Hindlimb muscle (tissue), 1 donor: ENCODE data around the gene HSD17B1. TPM values are rescaled to one million over a fixed set of nuclear protein-coding genes. Genes with fewer than 3 reads are reported as not detected.
"Not testable (repeated sequence)": the region's sequence is repeated elsewhere in the genome, so short reads cannot be mapped to it uniquely, and the experiment has no call there.

Experiments used
- DNase-seq: peaks from one replicate; pipeline ENCODE4 v3.0.0-alpha.2; 2013
- polyA plus RNA-seq: library from polyadenylated mRNA; unstranded; fragments of 120-200 nt; gene quantifications from one replicate; pipeline ENCODE4 v1.2.1, GENCODE V29; 2013; ENCODE audit not compliant: insufficient read length

Gene HSD17B1
- polyA plus RNA-seq, 1 donor, result 3.3 TPM

DNA sequence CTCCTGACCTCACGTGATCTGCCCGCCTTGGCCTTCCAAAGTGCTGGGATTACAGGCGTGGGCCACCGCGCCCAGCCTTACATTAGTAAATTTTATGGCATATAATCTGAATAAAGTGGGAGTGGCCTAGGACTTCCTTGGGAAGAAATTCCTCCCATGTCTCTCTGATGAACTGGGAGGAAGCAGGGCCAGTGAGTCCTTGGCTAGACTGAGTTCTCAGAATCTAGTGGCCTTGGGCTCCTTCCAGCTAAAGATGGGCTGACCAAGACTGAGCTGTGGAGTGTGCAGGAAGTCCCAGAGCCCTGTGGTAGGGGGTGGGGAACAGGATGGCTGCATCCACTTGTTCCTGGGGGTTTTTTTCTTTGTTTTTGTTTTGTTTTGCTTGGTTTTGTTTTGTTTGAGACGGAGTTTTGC, 26.7 kb upstream of the HSD17B1 start:
- DNase-seq, result no peak

DNA sequence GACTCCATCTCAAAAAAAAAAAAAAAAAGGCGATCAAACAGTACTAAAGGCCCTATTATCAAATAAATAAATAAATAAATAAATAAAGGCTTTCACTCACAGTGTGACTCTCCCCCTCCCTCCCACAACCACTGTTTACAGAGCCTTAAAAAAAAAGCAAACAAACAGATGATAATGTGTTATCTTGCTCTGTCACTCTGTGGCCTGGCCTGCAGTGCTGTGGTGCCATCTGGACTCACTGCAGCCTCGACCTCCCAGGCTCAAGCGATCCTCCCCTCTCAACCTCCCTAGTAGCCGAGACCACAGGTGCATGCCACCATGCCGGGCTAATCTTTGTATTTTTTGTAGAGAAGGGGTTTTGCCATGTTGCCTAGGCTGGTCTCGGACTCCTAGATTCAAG, 24.8 kb upstream of the HSD17B1 start:
- DNase-seq, result no peak

DNA sequence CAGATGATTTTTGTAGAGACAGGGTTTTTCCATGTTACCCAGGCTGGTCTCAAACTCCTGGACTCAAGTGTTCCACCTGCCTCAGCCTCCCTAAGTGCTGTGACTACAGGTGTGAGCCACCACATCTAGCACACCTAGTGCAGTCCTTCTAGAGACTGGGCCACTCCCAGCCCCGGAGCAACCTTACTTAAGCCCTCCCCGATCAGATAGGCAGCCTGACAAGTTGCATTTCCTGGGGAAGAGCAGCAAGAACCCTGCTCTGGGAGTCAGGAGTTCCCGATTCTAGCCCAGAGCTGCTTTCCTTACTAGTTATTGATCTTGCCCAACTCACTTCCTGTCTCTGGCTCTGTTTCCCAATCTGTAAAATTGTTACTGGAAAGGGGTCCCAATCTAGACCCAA, 23.7 kb upstream of the HSD17B1 start:
- DNase-seq, result no peak

DNA sequence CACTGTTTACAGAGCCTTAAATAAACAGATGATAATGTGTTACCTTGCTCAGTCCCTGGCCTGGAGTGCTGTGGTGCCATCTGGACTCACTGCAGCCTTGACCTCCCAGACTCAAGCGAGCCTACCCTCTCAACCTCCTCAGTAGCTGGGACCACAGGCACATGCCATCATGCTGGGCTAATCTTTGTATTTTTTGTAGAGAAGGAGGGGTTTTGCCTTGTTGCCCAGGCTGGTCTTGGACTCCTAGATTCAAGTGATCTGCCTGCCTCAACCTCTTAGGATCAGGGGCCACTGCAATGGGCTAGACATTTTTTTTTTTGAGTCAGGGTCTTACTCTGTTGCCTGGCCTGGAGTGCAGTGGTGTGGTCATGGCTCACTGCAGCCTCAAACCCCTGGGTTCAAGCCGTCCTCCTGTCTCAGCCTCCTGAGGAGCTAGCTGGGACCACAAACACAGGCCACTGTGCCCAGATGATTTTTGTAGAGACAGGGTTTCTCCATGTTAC, 21.7 kb upstream of the HSD17B1 start:
- no peak for DNase-seq

DNA sequence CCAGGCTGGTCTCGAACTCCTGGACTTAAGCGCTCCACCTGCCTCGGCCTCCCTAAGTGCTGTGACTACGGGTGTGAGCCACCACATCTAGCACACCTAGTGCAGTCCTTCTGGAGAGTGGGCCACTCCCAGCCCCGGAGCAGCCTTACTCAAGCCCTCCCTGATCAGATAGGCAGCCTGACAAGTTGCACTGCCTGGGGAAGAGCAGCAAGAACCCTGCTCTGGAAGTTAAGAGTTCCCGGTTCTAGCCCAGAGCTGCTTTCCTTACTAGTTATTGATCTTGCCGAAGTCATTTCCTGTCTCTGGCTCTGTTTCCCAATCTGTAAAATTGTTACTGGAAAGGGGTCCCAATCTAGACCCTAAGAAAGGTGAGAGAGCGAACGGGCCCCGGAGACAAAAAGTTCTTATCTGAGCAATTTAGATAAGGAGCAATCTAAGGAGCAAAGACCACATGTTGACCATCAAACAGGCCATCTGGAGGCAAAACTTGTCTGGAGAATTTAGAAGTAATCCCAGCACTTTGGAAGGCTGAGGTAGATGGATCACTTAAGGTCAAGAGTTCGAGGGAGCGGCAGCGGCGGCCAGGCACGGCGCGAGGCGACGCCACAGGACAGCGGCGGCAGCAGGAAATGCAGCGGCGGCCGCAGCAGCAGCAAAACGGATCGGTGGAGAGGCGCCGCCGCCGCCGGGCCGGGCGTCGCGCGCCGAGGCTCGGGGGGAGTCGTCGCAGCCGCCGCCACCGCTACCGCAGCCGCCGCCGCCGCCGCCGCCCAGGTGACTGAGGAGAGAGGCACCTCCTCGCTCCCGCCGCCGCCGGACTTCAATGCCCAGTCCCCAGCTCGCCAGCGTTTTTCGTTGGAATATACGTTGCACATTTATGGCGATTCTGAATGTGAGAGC, 21.0 kb upstream of the HSD17B1 start:
- peak; percentile 67 for DNase-seq

DNA sequence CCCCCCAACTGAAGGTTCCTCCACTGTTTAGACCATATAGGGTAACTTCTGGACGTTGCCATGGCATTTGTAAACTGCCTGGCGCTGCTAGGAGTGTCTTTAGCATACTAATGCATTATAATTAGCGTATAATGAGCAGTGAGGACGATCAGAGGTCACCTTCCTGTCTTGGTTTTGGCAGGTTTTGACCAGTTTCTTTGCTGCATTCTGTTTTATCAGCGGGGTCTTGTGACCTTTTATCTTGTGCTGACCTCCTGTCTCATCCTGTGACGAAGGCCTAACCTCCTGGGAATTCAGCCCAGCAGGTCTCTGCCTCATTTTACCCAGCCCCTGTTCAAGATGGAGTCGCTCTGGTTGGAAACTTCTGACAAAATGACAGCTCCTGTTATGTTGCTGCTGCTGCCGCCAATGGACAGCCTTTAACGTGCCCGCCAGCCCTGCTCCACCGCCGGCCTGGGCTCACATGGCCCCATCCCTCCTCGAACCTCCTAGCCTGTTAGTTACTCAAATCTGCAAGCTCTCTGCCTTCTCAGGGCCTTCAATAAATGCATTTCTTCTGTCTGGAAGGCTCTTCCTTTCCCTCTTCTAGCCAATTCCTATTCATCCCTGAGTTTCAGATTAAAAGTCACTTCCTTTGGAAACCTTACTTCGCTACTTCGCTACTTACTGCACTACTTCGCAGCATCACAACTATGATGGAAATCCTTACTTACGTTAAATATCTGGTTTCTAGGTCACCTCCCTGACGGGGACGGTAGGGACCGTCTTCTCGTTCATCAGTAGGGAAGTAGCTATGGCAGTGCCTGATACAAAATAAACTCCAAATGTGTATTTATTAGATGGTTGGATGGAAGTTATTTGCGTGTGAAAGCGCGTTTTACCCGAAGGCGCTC, 17.3 kb upstream of the HSD17B1 start:
- no peak for DNase-seq

DNA sequence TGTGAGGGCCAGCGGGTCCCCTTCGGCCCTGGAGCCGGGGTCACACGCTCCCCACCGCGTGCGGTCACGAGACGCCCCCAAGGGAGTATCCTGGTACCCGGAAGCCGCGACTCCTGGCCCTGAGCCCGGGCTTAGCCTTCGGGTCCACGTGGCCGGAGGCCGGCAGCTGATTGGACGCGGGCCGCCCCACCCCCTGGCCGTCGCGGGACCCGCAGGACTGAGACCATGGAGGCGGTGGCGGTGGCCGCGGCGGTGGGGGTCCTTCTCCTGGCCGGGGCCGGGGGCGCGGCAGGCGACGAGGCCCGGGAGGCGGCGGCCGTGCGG, 16.7 kb upstream of the HSD17B1 start, which contains the start of gene NAGLU:
Gene NAGLU, plus strand, starts transcription at position 194 of the 324 bp plus-strand sequence. Its CDS starts 32 bp downstream, at position 226.
- peak; percentile 96 for DNase-seq

DNA sequence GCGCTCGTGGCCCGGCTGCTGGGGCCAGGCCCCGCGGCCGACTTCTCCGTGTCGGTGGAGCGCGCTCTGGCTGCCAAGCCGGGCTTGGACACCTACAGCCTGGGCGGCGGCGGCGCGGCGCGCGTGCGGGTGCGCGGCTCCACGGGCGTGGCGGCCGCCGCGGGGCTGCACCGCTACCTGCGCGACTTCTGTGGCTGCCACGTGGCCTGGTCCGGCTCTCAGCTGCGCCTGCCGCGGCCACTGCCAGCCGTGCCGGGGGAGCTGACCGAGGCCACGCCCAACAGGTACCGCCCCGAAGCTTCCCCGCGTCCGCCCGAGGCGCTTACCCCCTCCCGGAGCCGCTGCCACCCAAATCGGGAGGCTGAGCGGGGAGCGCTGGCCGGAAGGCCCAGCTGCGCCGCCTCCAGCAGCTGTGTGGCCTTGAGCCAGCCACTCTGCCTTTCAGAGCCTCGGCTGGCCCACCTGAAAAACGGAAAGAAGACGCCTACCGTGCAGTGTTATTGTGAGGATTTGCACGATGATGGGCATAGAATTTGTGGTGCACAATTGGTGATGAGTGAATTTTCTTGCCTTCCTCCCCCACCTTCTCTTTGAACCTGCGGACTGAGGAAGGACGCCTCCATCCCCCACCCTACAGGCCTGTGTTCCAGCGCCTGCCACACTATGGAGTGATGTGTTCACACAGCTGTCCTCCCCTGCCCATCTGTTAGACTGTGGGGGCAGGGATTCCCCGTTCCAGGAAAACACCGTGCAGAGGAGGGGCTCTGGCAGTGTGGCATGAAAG, 16.2 kb upstream of the HSD17B1 start:
- DNase-seq, result peak; percentile 83

DNA sequence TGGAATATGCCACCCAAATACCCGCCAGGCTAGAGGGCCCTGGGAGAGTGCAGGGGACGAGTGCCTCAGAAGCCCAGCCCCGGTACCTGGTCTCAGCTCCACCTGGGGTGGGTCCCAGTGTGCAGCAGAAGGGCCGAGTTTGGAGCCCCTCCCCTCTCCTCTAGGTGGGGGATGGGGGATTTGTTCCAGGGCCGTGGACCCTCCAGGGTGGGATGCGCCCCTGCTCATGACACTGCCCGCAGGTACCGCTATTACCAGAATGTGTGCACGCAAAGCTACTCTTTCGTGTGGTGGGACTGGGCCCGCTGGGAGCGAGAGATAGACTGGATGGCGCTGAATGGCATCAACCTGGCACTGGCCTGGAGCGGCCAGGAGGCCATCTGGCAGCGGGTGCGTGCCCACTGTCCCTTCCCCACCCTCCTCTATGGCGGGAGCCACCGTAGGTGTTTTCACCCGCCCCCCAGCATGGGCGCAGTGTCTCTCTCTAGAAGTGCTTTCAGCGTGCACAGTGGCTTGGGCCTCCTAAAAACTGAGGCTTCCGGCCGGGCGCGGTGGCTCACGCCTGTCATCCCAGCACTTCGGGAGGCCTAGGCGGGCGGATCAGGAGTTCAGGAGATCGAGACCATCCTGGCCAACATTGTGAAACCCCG, 15.4 kb upstream of the HSD17B1 start:
- DNase-seq, result no peak

DNA sequence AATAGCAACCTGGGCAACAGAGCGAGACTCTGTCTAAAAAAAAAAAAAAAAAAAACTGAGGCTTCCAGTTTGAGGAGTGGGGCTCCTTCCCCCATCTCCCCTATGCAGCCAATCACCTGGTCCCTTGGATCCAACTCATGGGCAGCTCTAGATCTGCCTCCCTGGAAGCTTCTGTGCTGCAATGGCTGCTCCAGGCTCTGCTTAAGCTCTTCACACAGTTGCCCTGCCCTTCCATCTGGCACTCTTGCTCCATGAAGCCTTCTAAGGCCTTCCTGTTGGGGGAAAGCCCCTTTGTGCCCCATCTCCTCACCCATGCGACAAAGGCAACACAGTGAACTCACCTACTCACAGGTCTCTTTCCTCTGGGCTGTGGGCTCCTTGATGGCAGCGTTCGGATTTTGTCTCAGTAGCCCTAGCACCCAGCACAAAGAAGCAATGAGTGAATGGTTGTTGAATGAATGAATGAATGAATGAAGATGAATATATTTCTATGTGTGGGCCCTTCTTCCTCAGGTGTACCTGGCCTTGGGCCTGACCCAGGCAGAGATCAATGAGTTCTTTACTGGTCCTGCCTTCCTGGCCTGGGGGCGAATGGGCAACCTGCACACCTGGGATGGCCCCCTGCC, 14.8 kb upstream of the HSD17B1 start:
- no peak for DNase-seq

DNA sequence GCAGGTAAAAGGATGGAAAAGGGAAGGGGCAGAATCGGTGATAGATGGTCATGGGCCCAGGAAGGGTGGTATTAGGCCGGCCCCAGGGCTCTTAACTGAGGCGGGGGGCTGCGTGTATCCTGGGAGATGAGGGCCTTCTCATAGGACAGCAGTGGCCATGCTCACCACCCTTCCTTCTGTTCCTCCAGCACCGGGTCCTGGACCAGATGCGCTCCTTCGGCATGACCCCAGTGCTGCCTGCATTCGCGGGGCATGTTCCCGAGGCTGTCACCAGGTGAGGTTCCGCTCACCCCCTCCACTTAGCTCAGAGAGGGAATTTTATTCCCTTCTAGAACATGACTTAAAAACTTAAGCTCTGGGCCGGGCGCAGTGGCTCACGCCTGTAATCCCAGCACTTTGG, 14.2 kb upstream of the HSD17B1 start:
- DNase-seq, result no peak

DNA sequence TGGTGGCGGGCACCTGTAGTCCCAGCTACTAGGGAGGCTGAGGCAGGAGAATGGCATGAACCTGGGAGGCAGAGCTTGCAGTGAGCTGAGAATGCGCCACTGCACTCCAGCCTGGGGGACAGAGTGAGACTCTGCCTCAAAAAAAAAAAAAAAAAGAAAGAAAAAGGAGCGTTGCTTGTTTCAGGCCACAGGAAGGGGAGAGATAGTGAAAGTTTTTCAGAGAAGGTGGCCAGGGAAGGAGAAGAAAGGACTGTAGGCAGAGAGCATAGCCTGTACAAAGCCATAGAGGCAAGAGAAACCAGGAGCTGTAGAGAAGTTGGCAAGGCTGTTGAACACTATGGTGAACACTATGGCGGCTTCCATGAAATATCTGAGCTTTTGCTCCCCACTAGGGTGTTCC, 12.2 kb upstream of the HSD17B1 start:
- DNase-seq, result not testable (repeated sequence)

DNA sequence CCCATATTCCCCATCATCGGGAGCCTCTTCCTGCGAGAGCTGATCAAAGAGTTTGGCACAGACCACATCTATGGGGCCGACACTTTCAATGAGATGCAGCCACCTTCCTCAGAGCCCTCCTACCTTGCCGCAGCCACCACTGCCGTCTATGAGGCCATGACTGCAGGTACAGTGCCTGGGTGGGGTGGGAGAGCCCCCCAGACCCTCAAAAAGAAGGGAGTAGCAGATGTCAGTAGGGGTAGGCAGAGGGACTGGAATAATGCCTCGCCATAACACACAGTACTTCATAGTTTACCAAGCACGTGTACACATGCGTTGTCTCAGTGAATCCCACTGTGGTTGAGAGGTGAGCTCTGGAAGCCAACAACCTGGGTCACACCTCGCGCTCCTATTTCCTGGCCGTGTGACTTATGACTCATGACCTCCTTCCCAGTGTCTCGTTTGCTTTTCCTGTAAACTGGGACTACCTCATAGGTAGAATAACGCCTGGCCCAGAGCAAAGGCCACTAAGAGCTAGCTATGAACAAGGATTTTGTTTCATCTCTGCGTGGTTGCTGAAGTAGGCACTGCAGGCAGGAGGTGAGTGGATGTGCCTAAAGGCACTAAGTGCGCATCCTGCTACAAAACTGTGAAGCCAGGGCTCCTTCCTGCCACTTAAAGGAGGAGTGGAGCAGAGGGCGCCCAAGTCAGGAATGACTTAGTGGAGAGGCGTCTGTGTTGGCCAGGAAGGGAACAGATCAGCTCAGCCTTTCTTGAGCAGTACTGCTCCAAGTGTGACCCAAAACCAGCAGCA, 11.5 kb upstream of the HSD17B1 start:
- no peak for DNase-seq

DNA sequence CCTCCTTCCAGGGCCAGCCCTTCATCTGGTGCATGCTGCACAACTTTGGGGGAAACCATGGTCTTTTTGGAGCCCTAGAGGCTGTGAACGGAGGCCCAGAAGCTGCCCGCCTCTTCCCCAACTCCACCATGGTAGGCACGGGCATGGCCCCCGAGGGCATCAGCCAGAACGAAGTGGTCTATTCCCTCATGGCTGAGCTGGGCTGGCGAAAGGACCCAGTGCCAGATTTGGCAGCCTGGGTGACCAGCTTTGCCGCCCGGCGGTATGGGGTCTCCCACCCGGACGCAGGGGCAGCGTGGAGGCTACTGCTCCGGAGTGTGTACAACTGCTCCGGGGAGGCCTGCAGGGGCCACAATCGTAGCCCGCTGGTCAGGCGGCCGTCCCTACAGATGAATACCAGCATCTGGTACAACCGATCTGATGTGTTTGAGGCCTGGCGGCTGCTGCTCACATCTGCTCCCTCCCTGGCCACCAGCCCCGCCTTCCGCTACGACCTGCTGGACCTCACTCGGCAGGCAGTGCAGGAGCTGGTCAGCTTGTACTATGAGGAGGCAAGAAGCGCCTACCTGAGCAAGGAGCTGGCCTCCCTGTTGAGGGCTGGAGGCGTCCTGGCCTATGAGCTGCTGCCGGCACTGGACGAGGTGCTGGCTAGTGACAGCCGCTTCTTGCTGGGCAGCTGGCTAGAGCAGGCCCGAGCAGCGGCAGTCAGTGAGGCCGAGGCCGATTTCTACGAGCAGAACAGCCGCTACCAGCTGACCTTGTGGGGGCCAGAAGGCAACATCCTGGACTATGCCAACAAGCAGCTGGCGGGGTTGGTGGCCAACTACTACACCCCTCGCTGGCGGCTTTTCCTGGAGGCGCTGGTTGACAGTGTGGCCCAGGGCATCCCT, 9.3 kb upstream of the HSD17B1 start:
- DNase-seq, result peak; percentile 43

DNA sequence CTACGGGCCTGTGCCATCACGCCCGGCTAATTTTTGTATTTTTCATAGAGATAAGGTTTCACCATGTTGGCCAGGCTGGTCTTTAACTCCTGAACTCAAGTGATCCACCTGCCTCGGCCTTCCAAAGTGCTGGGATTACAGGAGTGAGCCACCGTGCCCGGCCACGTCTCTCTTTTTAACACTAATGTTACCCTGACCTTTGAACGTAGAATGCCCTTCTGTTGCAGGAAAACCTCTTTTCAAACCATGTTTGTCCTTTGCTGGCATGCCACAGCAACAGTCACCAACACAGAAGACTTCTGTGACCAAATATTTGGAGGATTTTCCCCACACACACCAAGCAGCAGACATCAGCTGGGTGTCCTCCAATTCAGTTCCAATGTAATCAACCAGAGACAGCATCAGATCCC, 7.8 kb upstream of the HSD17B1 start:
- DNase-seq, result no peak

DNA sequence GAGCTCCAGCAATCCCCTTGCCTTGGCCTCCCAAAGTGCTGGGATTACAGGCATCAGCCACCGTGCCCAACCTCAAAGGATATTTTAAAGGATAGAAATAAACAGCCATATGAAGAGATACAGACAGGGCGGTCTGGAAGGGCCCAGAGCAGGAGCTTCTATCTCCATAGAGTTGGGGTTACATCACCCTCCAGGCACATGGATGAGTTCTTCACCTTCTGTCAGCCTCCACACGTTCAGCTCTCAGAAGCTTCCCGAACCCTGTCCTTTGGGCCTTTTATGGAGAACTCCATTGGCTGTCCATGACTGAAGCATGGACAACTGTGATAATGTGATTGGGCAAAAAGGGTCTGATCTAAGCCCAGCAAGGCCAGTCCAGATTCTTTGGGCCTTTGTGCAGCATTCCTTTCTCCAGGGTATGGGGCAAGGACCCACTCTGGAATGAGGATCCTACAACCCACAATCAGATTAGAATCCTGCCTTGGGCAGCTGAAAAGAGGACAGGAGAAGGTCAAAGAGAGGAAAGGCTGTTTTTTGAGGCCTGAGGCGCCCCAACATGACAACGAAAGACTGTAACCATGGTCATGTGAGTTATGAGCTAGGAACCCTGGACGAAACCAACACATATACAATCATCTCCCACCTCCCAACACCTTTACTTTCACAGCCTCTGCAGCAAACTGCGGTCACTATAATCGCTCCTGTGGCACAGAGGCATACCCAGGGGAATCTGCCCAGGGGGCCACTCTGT, 6.8 kb upstream of the HSD17B1 start:
- DNase-seq, result not testable (repeated sequence)

DNA sequence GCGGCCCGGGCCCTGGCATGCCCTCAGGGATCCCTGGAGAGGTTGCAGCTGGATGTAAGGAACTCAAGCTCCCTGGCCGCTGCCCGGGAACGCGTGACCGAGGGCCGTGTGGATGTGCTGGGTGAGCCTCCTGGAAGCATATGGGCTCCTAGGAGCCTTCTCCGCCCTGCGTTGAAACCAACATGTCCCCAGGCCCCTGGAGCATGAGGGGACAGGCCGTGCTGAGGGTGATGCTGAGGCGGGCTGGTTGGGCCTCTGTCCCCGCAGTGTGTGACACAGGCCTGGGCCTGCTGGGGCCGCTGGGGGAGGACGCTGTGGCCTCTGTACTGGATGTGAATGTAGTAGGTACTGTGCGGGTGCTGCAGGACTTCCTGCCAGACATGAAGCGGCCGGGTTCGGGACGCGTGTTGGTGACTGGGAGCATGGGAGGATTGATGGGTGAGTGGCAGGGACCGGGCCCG, 5.7 kb upstream of the HSD17B1 start:
- no peak for DNase-seq

DNA sequence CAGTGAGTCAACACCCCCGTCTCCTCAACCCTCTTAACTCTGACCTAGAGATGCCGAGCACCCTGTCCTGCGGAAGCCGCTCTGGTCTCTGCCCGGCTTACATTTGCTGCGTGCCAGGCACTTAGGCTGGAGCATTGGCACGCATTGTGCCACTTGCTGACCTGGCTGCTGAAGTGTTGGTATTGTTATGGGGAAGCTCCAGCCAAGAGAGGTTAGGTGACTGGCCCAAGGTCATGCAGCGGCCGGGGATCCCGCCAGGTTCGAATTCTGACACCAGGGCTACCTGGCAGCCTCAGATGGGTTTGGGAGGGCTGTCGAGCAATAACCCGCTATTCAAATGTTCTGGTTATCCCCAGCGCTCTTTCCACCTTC, 5.0 kb upstream of the HSD17B1 start:
- no peak for DNase-seq
